Fibroblast of the aortic adventitia (primary cell): ENCODE data around the gene PCGF5. TPM values are rescaled to one million over a fixed set of nuclear protein-coding genes. Genes with fewer than 3 reads are reported as not detected.

Experiments used
- DNase-seq: peaks from one replicate; pipeline ENCODE4 v3.0.0-alpha.2; 2010; ENCODE audit warnings: low read depth
- H3K4me3 ChIP-seq: 2 replicates; pipeline ENCODE4 v1.5.1; 2011; ENCODE audit warnings: low read depth, mild to moderate bottlenecking, control low read depth, low read length, moderate library complexity
- total RNA-seq: library from RNA; depleted of rRNA; stranded (reverse); fragments of >200 nt; gene quantifications from 2 replicates; pipeline ENCODE4 v1.2.3, GENCODE V29; 2012; ENCODE audit warnings: low replicate concordance
- TF ChIP-seq, protein P1 (sequence below): IDR thresholded peaks from 2 replicates; pipeline ENCODE4 v1.5.1; 2011; ENCODE audit warnings: mild to moderate bottlenecking, low read length, control low read depth, inconsistent platforms; ENCODE audit not compliant: insufficient read depth

The PCGF5 gene
- total RNA-seq, 1 donor: 44.8 TPM

DNA sequence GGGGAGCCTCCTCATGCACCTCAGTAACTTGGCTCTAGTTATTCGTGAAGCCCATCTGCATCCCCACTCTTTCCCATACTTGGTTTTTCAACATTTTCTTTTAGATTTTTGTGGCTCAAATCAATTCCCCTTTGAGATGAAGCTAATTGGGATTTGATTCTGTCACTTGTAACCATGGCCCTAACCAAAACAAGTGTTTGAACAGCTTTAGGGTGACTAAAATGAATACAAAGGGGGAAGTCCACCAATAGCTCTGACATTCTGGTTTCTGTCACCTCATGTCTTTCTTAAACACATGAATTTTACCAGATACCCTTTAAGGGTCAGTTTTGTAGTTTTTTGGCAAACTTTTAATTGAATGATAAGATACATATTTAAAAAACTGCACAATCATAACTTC, 87.0 kb downstream of the PCGF5 start:
- no peak overlapping the region for H3K4me3 ChIP-seq
- TF ChIP-seq, protein P1, sequence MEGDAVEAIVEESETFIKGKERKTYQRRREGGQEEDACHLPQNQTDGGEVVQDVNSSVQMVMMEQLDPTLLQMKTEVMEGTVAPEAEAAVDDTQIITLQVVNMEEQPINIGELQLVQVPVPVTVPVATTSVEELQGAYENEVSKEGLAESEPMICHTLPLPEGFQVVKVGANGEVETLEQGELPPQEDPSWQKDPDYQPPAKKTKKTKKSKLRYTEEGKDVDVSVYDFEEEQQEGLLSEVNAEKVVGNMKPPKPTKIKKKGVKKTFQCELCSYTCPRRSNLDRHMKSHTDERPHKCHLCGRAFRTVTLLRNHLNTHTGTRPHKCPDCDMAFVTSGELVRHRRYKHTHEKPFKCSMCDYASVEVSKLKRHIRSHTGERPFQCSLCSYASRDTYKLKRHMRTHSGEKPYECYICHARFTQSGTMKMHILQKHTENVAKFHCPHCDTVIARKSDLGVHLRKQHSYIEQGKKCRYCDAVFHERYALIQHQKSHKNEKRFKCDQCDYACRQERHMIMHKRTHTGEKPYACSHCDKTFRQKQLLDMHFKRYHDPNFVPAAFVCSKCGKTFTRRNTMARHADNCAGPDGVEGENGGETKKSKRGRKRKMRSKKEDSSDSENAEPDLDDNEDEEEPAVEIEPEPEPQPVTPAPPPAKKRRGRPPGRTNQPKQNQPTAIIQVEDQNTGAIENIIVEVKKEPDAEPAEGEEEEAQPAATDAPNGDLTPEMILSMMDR: no peak
- no peak for DNase-seq

DNA sequence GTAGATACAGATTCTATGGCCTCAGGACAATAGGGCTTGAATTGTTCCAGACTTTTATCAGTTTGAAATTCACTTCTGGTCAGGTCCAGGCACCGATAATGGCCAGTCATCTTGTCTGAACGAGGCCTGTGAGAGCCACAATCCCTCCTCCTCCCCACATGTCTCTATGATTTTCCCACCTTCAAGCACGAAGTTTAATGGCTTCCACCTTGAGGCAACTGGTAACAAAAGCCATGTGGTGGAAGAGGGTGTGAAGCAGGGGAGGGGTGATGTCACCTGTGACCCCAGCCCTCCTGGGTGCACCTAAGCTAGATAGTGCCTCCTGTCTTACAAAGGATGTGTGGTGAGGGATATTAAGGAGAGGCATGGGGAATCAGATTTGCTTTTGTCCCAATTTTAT, 89.2 kb downstream of the PCGF5 start:
- TF ChIP-seq, protein P1: no peak
- H3K4me3 ChIP-seq: no peak overlapping the region
- DNase-seq: no peak

DNA sequence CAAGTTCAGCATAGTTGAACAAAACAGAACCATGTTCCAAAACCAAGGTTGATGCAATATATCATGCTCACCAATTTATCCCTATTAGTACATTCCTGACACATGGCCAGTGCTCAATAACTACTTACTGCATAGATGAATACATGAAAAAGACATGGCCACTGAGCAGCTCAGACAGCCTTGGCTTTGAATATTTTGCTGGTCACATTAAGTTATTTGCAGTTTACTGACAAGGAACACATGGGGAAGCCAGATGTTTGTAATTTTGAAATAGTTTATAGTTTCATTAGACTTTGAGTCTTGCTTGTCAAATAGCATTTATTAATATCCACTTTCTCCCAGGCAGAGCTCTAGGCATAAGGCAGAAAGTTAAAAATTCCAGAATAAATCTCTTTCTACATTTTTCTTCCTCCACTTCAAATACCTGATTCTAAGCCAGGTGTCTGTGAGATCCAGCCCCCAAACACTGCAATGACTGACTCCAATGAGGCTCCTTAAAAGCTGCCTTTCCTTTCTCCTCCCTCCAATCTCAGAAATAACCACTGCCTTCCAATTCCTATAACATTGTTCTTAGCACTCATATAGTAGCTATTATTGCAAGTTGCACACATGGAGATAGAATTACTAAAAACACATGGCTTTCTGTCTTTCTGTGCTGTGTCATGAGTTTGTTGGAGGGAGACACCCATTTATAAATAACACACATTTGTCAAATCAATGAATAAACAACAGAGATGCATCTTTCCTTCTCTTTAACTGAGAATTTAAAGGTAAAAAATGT, 91.3 kb downstream of the PCGF5 start:
- DNase-seq: peak; percentile 40

DNA sequence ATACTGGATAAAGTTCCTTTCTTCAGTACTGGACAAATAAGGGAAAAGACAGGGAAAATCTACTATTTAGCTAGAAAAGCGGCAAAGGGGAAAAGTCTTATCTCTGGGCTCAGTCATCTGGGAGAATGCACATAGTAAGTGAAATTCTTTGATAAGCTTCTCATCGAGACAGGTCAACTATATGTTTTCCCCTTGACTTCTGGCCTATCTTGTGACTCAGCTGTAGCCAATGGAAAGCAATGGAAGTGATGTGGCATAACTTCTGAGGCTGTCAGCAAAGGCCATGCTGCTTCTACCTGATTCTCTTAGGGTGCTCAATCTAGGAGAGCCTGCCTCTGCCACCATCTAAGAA, 91.9 kb downstream of the PCGF5 start:
- no peak for DNase-seq
- TF ChIP-seq, protein P1: no peak
- H3K4me3 ChIP-seq: no peak overlapping the region

More for the DNA sequence above, 91.3 kb downstream of the PCGF5 start:
- TF ChIP-seq, protein P1: no peak
- H3K4me3 ChIP-seq: no peak overlapping the region

DNA sequence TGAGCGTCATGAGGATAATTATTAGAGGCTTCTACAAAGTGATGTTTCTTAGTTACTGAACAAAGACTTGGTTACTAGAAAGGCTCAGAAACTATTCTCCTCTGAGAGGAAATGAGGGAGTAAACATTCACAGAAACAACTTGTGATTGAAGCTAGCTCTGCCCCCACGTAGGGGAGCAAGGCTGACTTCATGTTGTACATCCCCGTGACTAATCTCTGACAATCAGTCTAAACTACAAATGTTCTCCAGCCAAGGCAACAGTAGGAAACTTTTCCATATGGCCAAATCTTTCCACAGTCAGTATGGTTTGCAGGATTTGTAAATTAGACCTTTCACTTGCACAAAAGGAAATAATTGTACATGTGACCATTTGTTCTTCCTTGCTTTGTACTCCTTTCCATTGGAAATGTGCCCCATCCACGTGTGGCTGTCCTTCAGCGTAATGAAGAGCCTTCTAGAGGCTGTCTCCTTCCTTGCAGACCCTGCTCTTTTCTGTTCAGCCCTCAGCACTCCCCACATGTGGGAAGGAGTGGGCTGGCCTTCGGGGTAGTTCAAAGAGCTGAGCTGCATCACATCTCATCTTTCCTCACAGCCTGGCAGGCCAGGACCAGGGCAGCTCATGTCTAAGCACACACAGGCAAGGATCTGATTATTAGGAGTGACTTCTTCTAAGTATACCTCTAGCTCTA, 93.5 kb downstream of the PCGF5 start:
- TF ChIP-seq, protein P1: no peak
- peak; percentile 58 for DNase-seq
- no peak overlapping the region for H3K4me3 ChIP-seq

DNA sequence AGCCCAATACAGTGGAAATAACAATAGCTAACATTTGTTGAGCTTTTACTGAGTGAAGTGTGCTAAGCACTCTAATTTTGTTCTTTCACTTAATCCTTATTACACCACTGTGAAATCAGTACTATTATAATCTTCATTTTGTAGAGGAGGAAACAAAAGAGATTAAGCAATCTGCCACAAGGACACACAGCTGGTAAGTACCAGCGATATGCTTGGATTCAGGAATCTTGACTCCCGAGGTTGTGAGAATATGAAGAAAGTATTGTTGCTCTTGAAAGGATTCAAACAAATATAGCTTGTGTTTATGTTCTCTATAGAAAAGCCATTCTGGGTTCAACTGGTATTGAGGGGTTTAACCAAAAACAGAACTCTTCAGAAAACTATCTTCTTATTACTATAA, 96.0 kb downstream of the PCGF5 start:
- no peak overlapping the region for H3K4me3 ChIP-seq
- no peak for DNase-seq

More for the DNA sequence above, 96.0 kb downstream of the PCGF5 start:
- TF ChIP-seq, protein P1: no peak
